SK-N-SH (cell line): Measurements from ENCODE around the gene TPD52L1.
"Not testable (repeated sequence)": the region's sequence is repeated elsewhere in the genome, so short reads cannot be mapped to it uniquely, and the experiment has no call there.

Experiments used
- CTCF ChIP-seq: fragments of 200-600 bp; sonication (generic); IDR thresholded peaks from 2 replicates; pipeline ENCODE4 v1.6.1; 2017; ENCODE audit warnings: antibody characterized with exemption, mild to moderate bottlenecking, moderate library complexity
- EZH2phosphoT487 ChIP-seq: fragments of 200-600 bp; sonication (generic); IDR thresholded peaks from 2 replicates; pipeline ENCODE4 v1.6.1; 2017; ENCODE audit warnings: low read depth, mixed run types, mild to moderate bottlenecking, antibody characterized with exemption, moderate library complexity, borderline replicate concordance
- GABPA ChIP-seq: IDR thresholded peaks from 2 replicates; pipeline ENCODE4 v1.4.0; 2012; ENCODE audit warnings: low read depth, mild to moderate bottlenecking
- NFIC ChIP-seq: IDR thresholded peaks from 2 replicates; pipeline ENCODE4 v1.4.0; 2012; ENCODE audit warnings: borderline replicate concordance
- NRF1 ChIP-seq: IDR thresholded peaks from 2 replicates; pipeline ENCODE4 v1.6.1; 2012; ENCODE audit warnings: low read depth, mild to moderate bottlenecking, low read length
- PBX3 ChIP-seq: IDR thresholded peaks from 2 replicates; pipeline ENCODE4; 2012
- RAD21 ChIP-seq: IDR thresholded peaks from 2 replicates; pipeline ENCODE4 v1.6.1; 2012; ENCODE audit warnings: mild to moderate bottlenecking, low read length
- TAF1 ChIP-seq: IDR thresholded peaks from 2 replicates; pipeline ENCODE4 v1.6.1; 2012; ENCODE audit warnings: low read depth, mild to moderate bottlenecking, low read length, moderate library complexity, borderline replicate concordance

DNA sequence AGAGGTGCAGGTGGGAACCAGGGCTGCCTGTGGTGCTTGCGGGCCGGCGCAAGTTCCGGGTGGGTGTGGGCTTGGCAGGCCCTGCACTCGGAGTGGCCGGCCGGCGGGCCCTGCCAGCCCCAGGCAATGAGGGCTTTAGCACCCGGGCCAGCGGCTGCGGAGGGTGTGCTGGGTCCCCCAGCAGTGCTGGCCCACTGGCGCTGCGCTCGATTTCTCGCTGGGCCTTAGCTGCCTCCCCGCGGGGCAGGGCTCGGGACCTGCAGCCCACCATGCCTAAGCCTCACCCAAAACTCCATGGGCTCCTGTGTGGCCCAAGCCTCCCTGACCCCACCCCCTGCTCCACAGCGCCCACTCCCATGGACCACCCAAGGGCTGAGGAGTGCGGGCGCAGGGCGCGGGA, 27.7 kb upstream of the TPD52L1 start:
- TF ChIP-seq CTCF, NFIC, EZH2phosphoT487, TAF1, NRF1, GABPA, RAD21, PBX3: not testable (repeated sequence)
